ENCODE measurements around the gene KDM4B.
A peak's percentile ranks its signal among the peaks of the same experiment; 100 is the strongest.
"Not testable (repeated sequence)": the region's sequence is repeated elsewhere in the genome, so short reads cannot be mapped to it uniquely, and the experiment has no call there.

Gene KDM4B

GRCh38 chr19:5026706-5027273 is 57.9 kb downstream of the KDM4B start:
- TF ChIP-seq SPI1 (IDR thresholded peaks at IDR 0.05; ENCODE audit: borderline replicate concordance, low read depth) (no peak), CTCF (IDR thresholded peaks at IDR 0.05; ENCODE audit: insufficient read depth, low read length) (no peak)
- Histone ChIP-seq H3K4me3 (replicated peaks; ENCODE audit: insufficient read depth, low read length) (no peak overlapping the region), H3K27ac (replicated peaks) (no peak overlapping the region), H3K27me3 (ENCODE audit: insufficient read depth, poor library complexity, severe bottlenecking) (no peaks in the 10 kb centered on the region)
- no peak for DNase-seq (ENCODE audit: low read depth in 1 of 2, low spot score in 1 of 2)

GRCh38 chr19:5028229-5028886 is 59.4 kb downstream of the KDM4B start:
- Histone ChIP-seq H3K4me3 (replicated peaks; ENCODE audit: insufficient read depth, low read length) (no peak overlapping the region), H3K27me3 (ENCODE audit: insufficient read depth, poor library complexity, severe bottlenecking) (no peaks in the 10 kb centered on the region), H3K27ac (replicated peaks) (no peak overlapping the region)
- DNase-seq (ENCODE audit: low read depth in 1 of 2, low spot score in 1 of 2), result no peak
- TF ChIP-seq CTCF (IDR thresholded peaks at IDR 0.05; ENCODE audit: insufficient read depth, low read length) (no peak), REST (IDR thresholded peaks at IDR 0.05; ENCODE audit: insufficient replicate concordance, low read depth) (no peak), GABPA (IDR thresholded peaks at IDR 0.05; ENCODE audit: low read depth) (no peak), POLR2AphosphoS5 (IDR thresholded peaks at IDR 0.05; ENCODE audit: low read depth) (no peak), SPI1 (IDR thresholded peaks at IDR 0.05; ENCODE audit: borderline replicate concordance, low read depth) (no peak)

- not testable (repeated sequence) for H3K27me3 ChIP-seq (ENCODE audit: insufficient read depth, poor library complexity, severe bottlenecking); H3K27ac ChIP-seq (replicated peaks); H3K4me3 ChIP-seq (replicated peaks; ENCODE audit: insufficient read depth, low read length)
- DNase-seq (ENCODE audit: low read depth in 1 of 2, low spot score in 1 of 2), result peak in 1 of 2 experiments; percentile 74
- TF ChIP-seq CTCF (IDR thresholded peaks at IDR 0.05; ENCODE audit: insufficient read depth, low read length), result peak; percentile 34
Measured at GRCh38 chr19:5029596-5029995, 60.7 kb downstream of the KDM4B start.

- H3K4me3 ChIP-seq (replicated peaks; ENCODE audit: insufficient read depth, low read length), result no peak overlapping the region
- TF ChIP-seq POLR2AphosphoS5 (IDR thresholded peaks at IDR 0.05; ENCODE audit: low read depth) (no peak), SPI1 (IDR thresholded peaks at IDR 0.05; ENCODE audit: borderline replicate concordance, low read depth) (no peak), CTCF (IDR thresholded peaks at IDR 0.05; ENCODE audit: insufficient read depth, low read length) (no peak), GABPA (IDR thresholded peaks at IDR 0.05; ENCODE audit: low read depth) (no peak), REST (IDR thresholded peaks at IDR 0.05; ENCODE audit: insufficient replicate concordance, low read depth) (no peak)
- H3K27ac ChIP-seq (replicated peaks), result no peak overlapping the region
- no peaks in the 10 kb centered on the region for H3K27me3 ChIP-seq (ENCODE audit: insufficient read depth, poor library complexity, severe bottlenecking)
- DNase-seq (ENCODE audit: low read depth in 1 of 2, low spot score in 1 of 2), result no peak
Measured at GRCh38 chr19:5030136-5030820, 61.4 kb downstream of the KDM4B start.
